Suprapubic skin (tissue), 4 donors: Measurements from ENCODE around the gene HTR3B. TPM values are rescaled to one million over a fixed set of nuclear protein-coding genes. Genes with fewer than 3 reads are reported as not detected.

ENCODE experiments used
- DNase-seq, 2 donors: peaks; one replicate each; pipeline ENCODE4 v3.0.0-alpha.2; 2019; ENCODE audit warnings: low spot score in 2 of 2
- H3K27ac ChIP-seq: fragments of 200-600 bp; sonication (generic); one replicate; pipeline ENCODE4 v1.5.1; 2019
- H3K27me3 ChIP-seq: fragments of 200-600 bp; sonication (generic); one replicate; pipeline ENCODE4 v1.5.1; 2019
- H3K36me3 ChIP-seq: fragments of 200-600 bp; sonication (generic); one replicate; pipeline ENCODE4 v1.5.1; 2019
- H3K4me1 ChIP-seq: fragments of 200-600 bp; sonication (generic); one replicate; pipeline ENCODE4 v1.5.1; 2019
- H3K4me3 ChIP-seq: fragments of 200-600 bp; sonication (generic); one replicate; pipeline ENCODE4 v1.5.1; 2019; ENCODE audit warnings: mild to moderate bottlenecking
- H3K9me3 ChIP-seq: fragments of 200-600 bp; sonication (generic); one replicate; pipeline ENCODE4 v1.5.1; 2019
- EP300 ChIP-seq: sonication (generic); formaldehyde crosslinking; IDR thresholded peaks from one replicate; pipeline ENCODE4 v1.6.1; 2017; ENCODE audit warnings: antibody characterized with exemption
- POLR2A ChIP-seq, 2 donors: fragments of 450-650 bp; IDR thresholded peaks; one replicate each; pipeline ENCODE4 v1.6.1; 2017; ENCODE audit warnings: antibody characterized with exemption in 2 of 2, mild to moderate bottlenecking in 2 of 2, moderate library complexity in 2 of 2
- POLR2AphosphoS5 ChIP-seq, 3 donors: sonication (generic); formaldehyde crosslinking; IDR thresholded peaks; one replicate each; pipeline ENCODE4 v1.6.1; 2017; ENCODE audit warnings: antibody characterized with exemption in 3 of 3
- WGBS: methylation state at CpG from one replicate; pipeline ENCODE4 v1.1.5; 2018; 5-methylcytosine and 5-hydroxymethylcytosine counted together
- total RNA-seq, 4 donors: library from RNA; depleted of rRNA; stranded (reverse); fragments of >200 nt; gene quantifications; one replicate each; pipeline ENCODE4 v1.1.0, GENCODE V29; 2016
- TF ChIP-seq, protein P1 (sequence below), 2 donors: fragments of 200-600 bp in 1 of 2; fragments of 450-650 bp in 1 of 2; sonication (generic) in 1 of 2; IDR thresholded peaks; one replicate each; pipeline ENCODE4 v1.5.1; 2016 to 2019; ENCODE audit warnings: antibody characterized with exemption in 2 of 2, mild to moderate bottlenecking in 1 of 2, moderate library complexity in 1 of 2

HTR3B gene
- total RNA-seq, 4 donors from 2014 or later = not detected

- no peak for DNase-seq
- WGBS = 57% methylated on average over 9 of the region's 9 CpGs
- TF ChIP-seq POLR2AphosphoS5 (IDR thresholded peaks at IDR 0.05) = no peak
- TF ChIP-seq EP300 = no peak
- TF ChIP-seq POLR2A (IDR thresholded peaks at IDR 0.05) = no peak
- TF ChIP-seq, protein P1, sequence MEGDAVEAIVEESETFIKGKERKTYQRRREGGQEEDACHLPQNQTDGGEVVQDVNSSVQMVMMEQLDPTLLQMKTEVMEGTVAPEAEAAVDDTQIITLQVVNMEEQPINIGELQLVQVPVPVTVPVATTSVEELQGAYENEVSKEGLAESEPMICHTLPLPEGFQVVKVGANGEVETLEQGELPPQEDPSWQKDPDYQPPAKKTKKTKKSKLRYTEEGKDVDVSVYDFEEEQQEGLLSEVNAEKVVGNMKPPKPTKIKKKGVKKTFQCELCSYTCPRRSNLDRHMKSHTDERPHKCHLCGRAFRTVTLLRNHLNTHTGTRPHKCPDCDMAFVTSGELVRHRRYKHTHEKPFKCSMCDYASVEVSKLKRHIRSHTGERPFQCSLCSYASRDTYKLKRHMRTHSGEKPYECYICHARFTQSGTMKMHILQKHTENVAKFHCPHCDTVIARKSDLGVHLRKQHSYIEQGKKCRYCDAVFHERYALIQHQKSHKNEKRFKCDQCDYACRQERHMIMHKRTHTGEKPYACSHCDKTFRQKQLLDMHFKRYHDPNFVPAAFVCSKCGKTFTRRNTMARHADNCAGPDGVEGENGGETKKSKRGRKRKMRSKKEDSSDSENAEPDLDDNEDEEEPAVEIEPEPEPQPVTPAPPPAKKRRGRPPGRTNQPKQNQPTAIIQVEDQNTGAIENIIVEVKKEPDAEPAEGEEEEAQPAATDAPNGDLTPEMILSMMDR (IDR thresholded peaks at IDR 0.05) = no peak
- Histone ChIP-seq H3K27ac (no peak overlapping the region), H3K27me3 (peaks cover 21% of the 10 kb centered on the region), H3K4me1 (no peaks in the 10 kb centered on the region), H3K4me3 (no peak overlapping the region), H3K9me3 (no peaks in the 10 kb centered on the region), H3K36me3 (no peaks in the 10 kb centered on the region)
Measured at GRCh38 chr11:113956986-113957385, 52.4 kb downstream of the HTR3B start.

- no peaks in the 10 kb centered on the region for H3K36me3 ChIP-seq
- WGBS = 65% methylated on average over 9 of the region's 9 CpGs
- no peak for DNase-seq
- no peaks in the 10 kb centered on the region for H3K4me1 ChIP-seq
- no peak for TF ChIP-seq POLR2A (IDR thresholded peaks at IDR 0.05)
- TF ChIP-seq EP300 = no peak
- TF ChIP-seq, protein P1 (IDR thresholded peaks at IDR 0.05) = no peak
- TF ChIP-seq POLR2AphosphoS5 (IDR thresholded peaks at IDR 0.05) = no peak
- H3K27ac ChIP-seq = no peak overlapping the region
- H3K27me3 ChIP-seq = peaks cover 8% of the 10 kb centered on the region
- H3K4me3 ChIP-seq = no peak overlapping the region
- no peaks in the 10 kb centered on the region for H3K9me3 ChIP-seq
Measured at GRCh38 chr11:113960702-113961330, 56.2 kb downstream of the HTR3B start.

GRCh38 chr11:113967361-113967760 lies 62.8 kb downstream of the HTR3B start:
- 35% methylated on average over 1 of the region's 1 CpG for WGBS
- Histone ChIP-seq H3K4me1 (no peaks in the 10 kb centered on the region), H3K4me3 (no peak overlapping the region), H3K27me3 (peaks cover 7% of the 10 kb centered on the region), H3K9me3 (no peaks in the 10 kb centered on the region), H3K36me3 (no peaks in the 10 kb centered on the region), H3K27ac (no peak overlapping the region)
- no peak for DNase-seq
- TF ChIP-seq EP300 (no peak), POLR2A (IDR thresholded peaks at IDR 0.05) (no peak), POLR2AphosphoS5 (IDR thresholded peaks at IDR 0.05) (no peak)
- TF ChIP-seq, protein P1 (IDR thresholded peaks at IDR 0.05) = no peak

DNA sequence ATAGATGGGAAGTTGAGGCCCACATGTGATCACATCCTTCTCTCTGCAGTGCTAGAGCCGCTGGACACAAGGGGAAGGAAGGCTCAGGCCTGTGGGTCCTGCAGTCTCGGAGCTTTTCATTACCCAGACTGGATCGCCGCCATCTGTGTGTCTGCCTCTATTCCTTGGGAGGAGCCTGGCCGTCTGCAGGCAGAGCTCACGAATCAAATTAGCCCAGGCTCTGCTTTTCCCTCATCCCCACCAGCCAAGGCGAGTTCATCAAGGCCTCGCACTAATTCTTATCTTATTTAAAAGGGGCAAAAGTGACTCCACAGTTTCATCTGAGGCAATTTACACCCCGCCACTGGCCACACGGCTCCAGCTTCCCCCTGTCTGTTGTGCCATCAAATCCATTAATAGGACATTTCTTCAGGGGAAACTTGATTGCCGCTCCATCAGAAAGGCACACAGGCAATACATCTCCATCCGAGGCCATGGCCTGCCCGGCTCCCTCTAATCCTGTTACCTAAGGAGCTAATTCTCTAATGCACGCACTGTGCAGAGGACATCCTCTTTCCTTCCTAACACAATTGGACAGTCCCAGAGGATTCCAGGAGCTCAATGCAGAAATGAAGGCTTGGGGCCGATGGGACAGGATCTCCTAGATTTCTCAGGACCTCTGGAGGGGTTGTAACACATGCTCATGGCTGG lies 67.1 kb downstream of the HTR3B start:
- TF ChIP-seq POLR2A (IDR thresholded peaks at IDR 0.05) (no peak), POLR2AphosphoS5 (IDR thresholded peaks at IDR 0.05) (no peak), EP300 (no peak)
- TF ChIP-seq, protein P1 (IDR thresholded peaks at IDR 0.05) = no peak
- Histone ChIP-seq H3K4me3 (no peak overlapping the region), H3K27ac (no peak overlapping the region), H3K36me3 (no peaks in the 10 kb centered on the region), H3K9me3 (no peaks in the 10 kb centered on the region), H3K27me3 (peaks cover 8% of the 10 kb centered on the region), H3K4me1 (no peaks in the 10 kb centered on the region)
- no peak for DNase-seq
- 87% methylated on average over 15 of the region's 15 CpGs for WGBS

GRCh38 chr11:113974741-113975470 lies 70.3 kb downstream of the HTR3B start, which contains the start of gene HTR3A:
Gene HTR3A (plus strand): TSS chr11:113975108. CDS start chr11:113975326, 218 bp downstream.
- TF ChIP-seq POLR2A (IDR thresholded peaks at IDR 0.05) (no peak), EP300 (no peak), POLR2AphosphoS5 (IDR thresholded peaks at IDR 0.05) (no peak)
- TF ChIP-seq, protein P1 (IDR thresholded peaks at IDR 0.05) = no peak
- no peaks in the 10 kb centered on the region for H3K36me3 ChIP-seq
- 25% methylated on average over 10 of the region's 12 CpGs for WGBS
- H3K4me1 ChIP-seq = no peaks in the 10 kb centered on the region
- H3K27me3 ChIP-seq = peaks cover 38% of the 10 kb centered on the region
- H3K9me3 ChIP-seq = no peaks in the 10 kb centered on the region
- no peak within 1 kb of the TSS for H3K27ac ChIP-seq
- no peak for DNase-seq
- no peak within 1 kb of the TSS for H3K4me3 ChIP-seq
